Stimulated activated naive CD4-positive, alpha-beta T cell treated with Interleukin-2 at 50 U/mL for 16 hours (primary cell): Measurements from ENCODE around the gene TRIM62.
A peak's percentile ranks its signal among the peaks of the same experiment; 100 is the strongest.
"Not testable (repeated sequence)": the region's sequence is repeated elsewhere in the genome, so short reads cannot be mapped to it uniquely, and the experiment has no call there.

Experiments used
- DNase-seq: peaks from one replicate; lab custom pipeline; 2025; lab: John Stamatoyannopoulos, UW

The TRIM62 gene

DNA sequence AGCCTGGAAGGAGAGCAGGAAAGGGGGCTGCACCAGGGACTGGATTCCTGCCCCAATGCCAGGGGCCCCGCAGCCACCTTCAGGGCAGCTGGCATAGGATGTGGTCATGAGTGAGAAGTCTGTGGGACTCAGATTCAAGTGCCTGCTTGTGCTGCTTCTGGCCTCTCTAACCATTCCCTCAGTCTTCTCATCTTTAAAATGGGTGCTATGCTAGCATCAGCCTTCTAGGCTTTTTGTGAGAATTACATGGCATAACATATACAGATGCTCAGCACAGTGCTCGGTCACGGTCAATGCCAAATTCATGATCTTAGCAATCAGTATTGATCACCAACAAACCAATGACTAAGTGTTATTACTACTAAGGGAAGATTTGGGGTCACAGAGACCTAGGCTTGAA lies 23.5 kb downstream of the TRIM62 start:
- no peak for DNase-seq

DNA sequence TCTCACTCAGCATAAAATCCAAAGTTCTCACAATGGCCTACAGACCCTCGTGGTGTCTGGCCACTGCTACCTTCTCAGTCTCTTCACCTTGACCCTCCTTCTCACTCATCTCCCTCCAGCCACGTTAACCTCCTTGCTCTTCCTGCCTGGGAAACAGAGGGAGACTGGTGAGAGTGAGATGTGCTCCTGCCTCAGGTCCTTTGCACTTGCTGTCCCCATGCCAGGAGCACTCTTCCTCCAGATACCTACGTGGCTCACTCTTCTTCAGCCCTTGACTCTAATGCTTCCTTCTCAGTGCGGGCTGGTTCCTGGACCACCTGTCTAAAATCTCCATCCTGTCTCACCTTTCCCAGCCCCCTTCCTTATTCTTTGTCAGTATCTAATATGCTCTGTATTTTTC lies 24.7 kb downstream of the TRIM62 start:
- DNase-seq, result no peak

DNA sequence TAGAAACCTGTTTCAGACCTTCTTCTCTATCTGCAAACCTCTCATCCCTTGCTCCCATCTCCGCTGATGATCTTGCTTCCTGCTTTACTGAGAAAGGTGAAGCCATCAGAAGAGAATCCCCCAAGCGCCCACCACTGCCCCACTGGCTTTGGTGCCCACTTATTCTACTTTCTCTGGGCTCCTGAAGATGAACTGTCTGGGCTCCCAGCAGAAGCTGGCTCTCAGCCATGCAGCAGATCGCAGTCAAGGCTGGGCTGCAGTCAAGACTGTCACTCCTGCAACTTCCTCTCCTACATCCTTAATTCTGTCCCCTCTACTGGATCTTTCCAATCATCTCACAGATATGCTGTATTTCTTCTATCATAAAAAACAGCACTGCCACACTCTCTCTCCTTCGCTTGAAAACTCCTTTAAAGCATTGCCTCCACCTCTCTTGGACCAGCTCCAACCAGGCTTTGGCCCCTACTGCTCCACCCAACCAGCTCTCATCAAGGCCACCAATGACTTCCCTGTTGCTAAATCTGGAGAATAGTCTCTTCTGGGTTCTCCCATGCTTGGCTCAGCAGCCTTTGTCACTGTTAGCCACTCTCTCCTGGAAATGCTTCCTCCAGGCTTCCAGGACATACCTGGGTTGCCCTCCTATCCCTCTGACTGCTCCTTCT lies 25.8 kb downstream of the TRIM62 start:
- no peak for DNase-seq

DNA sequence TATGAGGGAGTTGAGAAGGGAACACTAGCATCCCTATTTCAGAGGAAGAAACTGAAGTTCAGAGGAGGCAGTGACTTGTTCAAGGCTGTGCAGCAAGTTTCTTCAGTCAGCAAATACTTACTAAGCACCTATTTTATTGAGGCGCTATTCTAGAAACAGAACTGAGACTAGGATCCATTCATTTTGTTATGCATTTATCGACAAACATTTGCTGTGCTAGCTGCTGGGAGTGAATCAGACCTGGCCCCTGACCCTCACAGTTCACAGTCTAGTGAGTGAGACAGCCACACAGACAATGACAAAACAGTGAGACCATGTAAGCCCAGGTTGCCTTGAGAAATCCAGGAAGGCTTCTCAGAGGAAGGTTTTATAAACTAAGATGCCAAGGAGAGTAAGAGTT lies 28.2 kb downstream of the TRIM62 start:
- no peak for DNase-seq

DNA sequence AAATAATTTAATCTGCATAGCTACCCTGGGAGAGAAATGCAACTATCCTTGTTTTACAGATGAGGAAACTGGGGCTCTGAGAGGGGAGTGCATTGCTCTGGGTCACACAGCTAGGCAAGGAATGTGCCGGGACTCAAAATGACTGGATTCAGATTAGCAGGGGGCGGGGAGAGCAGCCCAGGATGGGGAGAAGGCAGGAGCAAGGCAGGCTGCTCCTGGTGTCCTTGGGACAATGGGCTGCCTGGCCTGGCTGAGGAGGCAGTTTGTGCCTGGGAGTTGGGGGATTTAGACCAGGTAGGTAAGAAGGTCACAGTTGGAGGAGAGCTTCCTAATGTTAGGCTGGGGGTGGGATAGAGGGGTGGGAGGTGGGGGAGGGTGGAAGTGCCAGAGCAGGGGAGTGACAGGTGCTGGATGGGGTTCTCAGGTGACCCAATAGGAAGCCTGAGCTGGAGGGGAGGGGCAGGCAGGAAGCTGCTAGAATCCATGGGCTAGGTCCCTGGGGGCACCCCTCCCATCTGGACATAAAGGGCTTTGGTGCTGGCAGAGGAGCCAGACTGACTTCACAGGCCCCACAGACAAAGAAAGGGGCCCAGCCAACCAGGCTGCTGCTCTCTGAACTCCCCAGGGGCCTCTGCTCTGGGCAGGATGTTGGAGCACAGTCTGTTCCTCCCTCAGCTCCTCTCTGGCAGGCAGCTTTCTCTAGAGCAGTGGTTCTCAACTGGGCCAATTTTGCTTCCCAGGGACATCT lies 29.0 kb downstream of the TRIM62 start:
- DNase-seq, result no peak

DNA sequence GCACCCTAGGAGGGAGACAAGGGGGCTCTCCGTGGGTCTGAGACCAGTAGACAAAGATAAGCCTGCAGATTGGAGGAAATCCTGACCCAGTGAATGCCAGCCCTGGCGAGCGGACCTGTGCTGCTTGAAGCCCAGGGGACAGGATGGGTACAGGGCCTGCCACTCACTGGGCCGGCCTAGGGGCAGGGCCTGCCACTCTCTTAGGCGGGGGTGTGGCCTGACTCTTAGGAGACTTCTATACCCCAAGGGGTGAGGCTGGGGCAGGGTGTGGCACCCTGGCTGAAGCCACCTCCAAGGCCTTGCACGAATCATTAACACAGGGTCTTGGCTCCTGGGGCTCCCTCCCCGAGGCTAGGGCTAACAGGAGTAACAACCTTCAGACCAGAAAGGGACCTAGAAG lies 30.7 kb downstream of the TRIM62 start:
- DNase-seq, result no peak

DNA sequence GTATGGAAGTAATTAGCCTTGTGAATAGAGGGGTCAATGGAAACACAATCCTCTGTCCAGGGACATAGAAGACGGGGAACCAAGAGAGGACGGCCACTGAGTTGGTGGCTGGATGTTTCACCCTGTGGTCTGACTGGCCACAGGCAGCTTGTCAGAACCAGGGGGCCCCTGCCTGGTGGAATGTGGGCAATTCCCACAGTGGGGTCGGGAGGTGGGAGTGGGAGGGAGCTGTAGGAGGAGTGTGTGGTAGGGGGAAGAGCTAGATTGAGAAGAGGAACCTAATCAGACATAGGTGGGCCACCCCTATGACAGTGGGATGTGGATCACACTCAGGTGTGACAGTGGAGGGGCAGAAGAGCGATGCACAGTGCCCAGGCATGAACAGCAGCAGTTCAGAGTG lies 31.3 kb downstream of the TRIM62 start:
- DNase-seq, result no peak

DNA sequence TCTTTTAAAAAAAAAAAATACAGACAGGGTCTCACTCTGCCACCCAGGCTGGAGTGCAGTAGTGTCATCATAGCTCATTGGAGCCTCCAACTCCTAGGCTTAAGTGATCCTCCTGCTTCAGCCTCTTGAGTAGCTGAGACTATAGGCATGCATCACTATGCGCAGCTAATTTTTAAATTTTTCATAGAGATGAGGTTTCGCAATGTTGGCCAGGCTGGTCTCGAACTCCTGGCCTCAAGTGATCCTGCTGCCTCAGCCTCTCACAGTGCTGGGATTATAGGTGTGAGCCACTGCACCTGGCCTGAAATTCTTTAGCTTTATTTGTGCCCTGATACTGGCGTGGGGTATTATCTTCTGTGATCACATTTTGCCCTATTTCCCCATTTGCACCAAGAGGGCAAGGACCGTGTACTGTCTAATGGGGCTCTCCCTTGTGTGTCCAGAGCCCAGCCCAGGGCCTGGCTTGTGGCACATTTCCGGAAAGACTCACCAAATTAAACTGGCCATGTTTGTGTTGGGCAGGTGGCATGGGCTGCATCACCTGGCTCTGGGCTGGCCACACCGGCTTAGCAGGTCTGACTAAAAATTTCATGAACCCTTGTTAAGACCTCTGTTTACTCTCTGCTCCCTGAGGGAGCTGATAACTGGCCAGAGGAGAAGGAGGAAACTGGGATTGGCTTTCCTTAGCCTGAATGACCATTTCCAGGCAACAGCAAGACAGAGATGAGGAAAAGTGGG lies 32.2 kb downstream of the TRIM62 start:
- no peak for DNase-seq

DNA sequence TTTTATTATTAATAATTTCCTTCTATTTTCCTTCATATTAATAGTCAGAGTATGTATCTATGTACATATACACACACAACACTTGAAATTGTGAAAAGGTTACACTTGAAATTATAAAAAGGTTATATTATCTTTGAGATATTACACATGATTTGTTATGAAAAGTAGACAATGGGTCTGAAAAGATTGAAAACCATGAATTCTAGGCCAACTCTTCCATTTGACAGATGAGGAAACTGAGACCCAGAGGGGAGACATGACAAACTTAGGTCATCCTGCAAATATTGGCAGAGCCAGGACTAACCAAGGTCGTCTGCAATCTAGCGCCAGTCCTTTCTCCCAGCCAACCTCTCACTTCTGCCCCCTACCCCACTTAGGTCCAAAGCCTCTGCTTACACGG lies 33.2 kb downstream of the TRIM62 start:
- no peak for DNase-seq

DNA sequence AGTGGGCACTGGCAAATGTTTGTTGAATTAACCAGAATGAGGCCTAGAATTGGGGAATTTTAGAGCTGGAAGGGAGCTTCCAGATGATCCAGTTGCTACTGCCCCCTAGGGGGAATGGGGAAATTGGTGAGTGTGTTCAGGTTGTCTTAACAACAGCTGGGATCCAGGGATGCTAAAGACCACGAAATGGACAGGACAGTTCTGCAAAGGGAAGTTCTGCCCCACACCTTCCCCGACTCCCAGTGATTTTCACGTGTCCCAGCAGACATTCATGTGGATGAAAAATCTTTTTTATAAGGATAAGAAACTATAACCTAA lies 33.9 kb downstream of the TRIM62 start:
- DNase-seq, result no peak

DNA sequence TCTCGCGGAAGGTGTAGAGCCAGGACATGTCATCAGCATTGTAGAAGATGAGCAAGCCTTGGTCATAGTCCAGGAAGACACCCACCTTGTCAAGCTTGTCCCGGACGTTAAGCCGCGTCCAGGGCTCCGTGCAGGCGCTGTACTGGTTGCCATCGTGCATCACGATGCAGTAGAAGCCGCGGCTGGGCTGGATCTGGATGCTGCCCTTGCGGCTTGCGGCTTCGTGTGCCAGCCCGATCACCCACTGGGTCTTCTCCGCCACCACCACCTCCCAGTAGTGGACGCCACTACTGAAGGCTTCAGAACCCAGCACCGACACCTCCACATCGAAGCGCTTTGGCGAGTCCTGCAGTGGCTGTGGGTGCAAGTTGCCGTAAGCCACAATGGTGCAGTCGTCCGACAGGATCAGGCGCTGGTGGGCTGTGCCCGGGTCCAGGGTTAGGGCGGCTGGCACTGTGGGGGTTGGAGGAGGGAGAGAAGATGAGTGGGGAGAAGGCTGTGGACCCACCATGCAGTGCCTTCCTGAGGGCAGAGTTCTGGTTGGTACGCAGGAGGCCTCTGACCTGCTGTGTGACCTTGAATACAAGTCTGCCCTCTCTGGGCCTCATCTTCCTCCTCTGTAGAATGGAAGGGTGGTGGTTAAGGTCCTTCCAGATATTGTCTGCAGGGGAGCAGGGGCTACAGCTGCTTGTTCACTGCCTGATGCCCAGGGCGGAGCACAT lies 34.4 kb downstream of the TRIM62 start:
- DNase-seq, result no peak

DNA sequence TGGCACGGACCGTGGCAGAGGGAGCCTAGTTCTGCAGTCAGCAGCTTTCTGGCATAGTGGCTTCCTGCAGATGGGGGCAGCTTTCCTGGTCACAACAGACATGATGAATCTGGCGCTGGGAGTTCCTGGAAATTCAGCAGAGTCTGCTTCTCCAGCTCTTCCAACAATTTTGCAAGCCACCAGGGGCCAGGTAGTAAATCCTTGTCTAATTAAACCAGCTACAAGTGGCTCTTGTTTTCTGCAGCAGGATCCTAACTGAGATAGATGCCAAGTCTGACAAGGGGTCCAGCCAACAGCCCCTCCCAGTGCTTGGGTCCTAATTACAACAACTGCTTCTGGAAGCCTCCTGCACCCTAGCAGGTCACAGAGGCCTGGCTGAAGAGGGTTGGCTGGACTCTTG lies 35.8 kb downstream of the TRIM62 start:
- DNase-seq, result no peak

DNA sequence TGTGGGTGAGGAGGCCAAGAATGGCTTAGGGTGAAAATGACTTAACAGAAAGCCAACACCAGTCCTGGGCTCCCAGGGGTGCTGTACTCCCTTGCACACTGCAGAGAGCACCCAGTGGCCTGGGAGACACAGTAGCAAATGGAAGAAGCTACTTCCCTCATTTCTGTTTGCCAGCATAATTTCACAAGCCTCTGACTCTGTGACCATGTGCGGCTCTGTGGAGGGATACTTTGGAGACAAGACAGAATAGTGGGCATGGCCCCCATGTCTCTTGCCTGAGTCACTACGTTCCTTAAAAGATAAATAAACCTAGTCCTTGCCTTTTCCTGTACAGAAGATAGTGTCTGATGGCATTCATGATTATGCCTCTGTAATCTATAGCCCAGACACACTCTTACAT lies 38.1 kb downstream of the TRIM62 start:
- DNase-seq, result no peak

DNA sequence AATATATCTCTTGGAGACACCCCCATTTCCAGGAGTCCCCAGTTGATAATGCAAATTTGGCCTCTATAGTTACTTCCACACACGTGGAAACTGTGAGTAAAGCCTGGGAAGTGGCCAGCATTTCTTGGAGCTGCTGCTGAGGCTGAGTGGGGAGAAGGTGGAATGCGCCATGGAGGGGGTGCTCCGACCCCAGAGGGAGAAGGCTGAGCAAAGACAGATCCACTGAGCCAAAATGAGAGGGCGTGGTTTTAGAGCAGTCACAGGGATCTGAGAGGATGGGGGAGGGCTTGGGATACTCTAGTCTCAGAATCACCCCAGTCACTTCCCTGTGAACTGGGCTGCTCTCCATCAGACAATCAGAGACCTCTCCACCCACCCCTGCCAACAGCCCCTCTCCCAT lies 38.7 kb downstream of the TRIM62 start:
- DNase-seq, result no peak

DNA sequence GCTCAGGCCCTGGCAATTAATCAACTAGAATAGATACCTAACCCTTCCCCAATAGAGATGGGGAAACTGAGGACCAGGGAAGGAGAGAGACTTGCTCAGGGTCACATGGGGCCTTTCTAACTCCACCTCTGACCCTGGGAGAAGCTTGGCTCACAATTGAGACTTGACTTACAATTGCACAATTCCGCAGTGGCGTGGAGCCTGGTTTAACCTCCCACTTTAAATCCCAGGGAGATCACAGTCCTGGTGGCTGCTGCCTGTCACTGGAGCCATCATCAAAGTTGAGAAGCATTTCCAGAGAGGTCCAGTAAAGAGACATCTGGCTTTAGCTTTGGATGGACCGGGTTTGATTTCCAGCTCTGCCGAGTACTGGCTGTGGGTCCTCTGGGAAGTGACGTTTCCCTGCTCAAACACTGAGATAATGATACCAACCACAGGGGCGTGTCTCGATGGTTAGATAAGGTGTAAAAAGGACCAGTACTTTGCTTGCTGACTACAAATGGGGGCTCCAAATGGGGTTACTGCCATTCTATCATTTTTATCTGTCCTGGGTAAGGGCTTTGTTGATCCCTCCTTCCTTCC lies 39.3 kb downstream of the TRIM62 start:
- DNase-seq, result no peak

DNA sequence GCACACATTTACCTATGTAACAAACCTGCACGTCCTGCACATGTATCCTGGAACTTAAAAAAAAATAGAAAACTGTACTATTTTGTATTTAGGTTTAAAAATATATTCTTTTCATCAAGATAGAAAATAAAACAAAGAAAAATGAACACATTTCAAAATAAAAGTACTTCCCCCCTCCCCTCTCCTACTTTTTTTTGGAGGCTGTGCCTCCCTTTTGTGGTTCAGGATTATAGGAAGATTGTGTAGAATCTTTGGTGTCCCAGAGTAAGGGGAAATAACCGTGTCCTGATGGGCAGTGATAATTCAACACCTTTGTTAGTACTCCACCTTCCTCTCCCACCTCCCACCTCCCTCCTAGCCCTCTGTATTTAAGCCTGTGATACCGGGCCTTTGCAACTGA lies 40.1 kb downstream of the TRIM62 start:
- DNase-seq, result no peak

DNA sequence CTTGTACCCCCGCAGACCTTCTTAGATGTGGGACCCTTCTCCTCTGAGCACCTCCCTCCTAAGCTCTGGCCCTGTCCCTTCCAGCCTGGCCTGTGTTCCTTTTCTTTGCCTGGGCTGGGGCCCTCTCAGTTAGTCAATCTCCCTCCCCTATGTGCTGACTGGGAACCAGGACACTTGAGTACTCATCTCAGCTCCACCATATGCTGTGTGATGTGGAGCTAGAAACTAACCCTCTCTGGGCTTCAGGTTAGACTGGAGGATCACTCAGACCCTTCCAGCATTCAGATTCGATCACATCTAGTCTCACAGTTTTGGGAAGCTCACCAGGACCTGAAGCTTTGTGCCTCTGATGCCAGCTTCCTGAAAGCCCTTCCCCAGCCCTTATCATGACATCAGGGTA lies 40.6 kb downstream of the TRIM62 start:
- DNase-seq, result no peak

DNA sequence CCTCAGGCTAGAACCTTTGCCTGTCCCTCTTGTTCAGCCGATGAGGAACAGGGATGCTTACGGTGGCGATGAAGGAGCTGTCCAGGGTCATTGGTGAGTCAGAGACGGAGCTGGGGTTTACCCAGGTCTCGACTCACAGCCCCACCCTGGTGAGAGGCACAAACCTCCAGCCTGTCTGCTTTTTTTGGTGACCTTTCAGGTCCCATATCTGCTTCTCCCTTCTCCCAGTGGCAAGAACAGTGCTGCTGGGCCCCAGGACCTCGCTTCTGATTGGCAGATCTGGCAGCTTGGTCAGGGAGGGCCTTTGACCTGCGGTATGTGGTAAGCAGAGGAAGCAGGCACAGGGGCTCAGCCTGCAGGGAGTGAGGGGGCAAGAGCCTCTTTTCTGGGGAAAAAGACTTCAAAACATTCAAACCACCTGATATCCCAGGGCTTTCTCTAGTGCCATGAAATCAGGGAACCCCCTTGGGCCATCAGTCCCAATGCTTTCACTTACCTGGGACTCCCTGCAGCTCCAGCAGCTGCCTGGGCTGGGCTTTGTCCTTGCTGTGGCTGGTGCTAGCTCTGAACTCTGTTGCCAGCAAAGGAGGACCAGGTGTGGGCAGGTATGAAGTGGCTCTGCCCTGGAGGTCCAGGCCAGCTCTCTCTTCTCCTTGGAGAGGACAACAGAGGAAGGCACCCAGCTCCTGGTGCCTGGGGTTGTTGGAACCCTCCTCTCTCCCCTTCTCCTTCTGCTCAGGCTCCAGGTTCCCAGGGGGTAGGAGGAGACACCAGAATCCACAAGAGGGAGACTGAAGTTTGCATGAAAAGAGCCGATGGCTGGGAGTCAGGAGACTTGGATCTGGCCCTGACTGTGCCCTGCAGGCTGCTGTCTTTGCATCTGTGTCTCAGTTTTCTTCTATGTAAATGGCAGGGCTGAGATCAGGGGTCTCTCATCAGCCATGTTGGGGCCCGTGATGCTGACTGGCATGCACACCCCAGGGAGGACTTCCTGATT lies 41.4 kb downstream of the TRIM62 start:
- no peak for DNase-seq

DNA sequence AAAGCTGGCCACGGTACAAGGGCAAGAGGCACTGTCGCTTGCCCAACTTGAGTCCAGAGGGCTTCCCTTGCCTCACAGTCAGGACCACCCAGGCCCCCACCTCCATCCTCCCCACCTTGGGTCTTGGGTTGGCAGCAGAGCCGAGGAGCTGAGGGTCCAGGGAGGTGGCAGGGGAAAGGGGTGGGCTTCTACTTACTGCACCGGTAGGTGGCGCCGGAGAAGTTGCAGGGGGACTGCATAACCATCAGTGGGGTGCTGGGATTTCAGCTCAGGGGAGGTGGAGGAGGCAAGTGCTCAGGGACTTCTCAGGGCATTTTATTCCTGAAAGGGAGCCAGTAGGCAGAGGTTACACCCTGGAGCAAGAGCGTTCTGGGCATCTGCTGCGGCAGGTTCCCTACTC lies 44.0 kb downstream of the TRIM62 start:
- peak; percentile 9 for DNase-seq

DNA sequence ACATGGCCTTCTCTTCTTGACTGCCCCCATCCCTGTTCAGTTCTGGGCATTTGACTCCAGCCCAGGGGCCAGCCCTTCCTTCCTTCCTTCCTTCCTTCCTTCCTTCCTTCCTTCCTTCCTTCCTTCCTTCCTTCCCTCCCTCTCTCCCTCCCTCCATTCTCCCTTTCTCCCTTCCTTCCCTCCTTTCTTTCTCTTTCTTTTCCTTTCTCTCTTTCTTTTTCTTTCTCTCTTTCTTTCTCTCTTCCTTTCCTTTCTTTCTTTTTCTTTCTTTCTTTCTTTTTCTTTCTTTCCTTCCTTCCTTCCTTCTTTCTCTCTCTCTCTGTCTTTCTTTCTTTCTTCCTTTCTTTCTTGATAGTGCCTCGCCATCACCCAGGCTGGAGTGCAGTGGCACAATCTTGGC lies 45.8 kb downstream of the TRIM62 start:
- DNase-seq, result not testable (repeated sequence)

DNA sequence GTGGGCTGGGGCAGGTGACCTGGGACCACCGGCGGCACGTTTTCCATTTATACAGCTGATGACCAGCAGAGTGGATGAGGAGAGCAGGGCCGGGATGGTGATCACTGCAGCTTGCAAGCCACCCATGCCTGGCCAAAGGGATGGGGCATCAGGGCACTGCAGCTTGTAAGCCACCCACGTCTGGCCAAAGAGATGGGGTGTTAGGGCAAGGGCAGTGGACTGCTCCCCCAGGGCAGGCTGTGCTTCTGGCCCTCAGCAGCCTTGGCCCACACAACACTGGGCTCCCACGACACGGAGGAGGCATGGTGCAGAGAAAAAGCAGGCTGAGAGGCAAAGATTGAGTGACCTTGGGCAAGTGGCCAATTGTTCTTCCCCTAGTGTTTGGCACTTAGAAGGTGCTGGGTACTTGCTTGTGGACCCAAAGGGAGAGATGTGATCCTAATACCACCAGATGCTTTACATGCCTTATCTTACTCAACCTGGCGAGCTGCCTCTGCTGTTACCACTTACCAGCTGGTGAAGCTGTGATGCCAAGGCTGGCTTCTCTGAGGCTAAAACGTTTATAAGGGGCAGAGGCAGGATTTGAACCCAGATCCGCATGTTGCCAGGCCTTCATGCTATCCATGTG lies 48.3 kb downstream of the TRIM62 start:
- DNase-seq, result no peak
